Caco-2 (cell line): ENCODE results near the gene MAX. TPM values are rescaled to one million over a fixed set of nuclear protein-coding genes. Genes with fewer than 3 reads are reported as not detected.

Experiments
- BruUV-seq: library from RNA; stranded (reverse); fragments of 400-500 nt; replicated peaks from 2 replicates; lab custom pipeline; 2021; lab: Mats Ljungman, UMichigan
- CTCF ChIA-PET: fragments of 300-600 bp; sonication (Branson Sonifier 250); formaldehyde crosslinking; loops from one replicate; lab custom pipeline; 2022; ENCODE audit warnings: antibody characterized with exemption; lab: Charles Lee
- POLR2A ChIA-PET: fragments of 300-600 bp; sonication (Branson Sonifier 250); formaldehyde crosslinking; loops from one replicate; lab custom pipeline; 2022; ENCODE audit warnings: antibody characterized with exemption; lab: Charles Lee
- DNase-seq, 2 experiments: peaks; one replicate each; pipeline versions ENCODE4 v3.0.0 to v3.0.0-alpha.2; 2020 to 2022
- H3K27me3 ChIP-seq: replicated peaks from 2 replicates; pipeline ENCODE4 v1.6.0; 2011; ENCODE audit warnings: low read length; ENCODE audit not compliant: control insufficient read depth, insufficient read depth
- H3K36me3 ChIP-seq: 2 replicates; pipeline ENCODE4 v1.5.1; 2011; ENCODE audit warnings: low read length; ENCODE audit not compliant: control insufficient read depth, insufficient read depth
- H3K4me1 ChIP-seq: fragments of 250-450 bp; sonication (Bioruptor Pico); 2 replicates; pipeline ENCODE4 v1.5.1; 2020; ENCODE audit warnings: mild to moderate bottlenecking
- H3K4me3 ChIP-seq: 2 replicates; pipeline ENCODE4 v1.5.1; 2011; ENCODE audit warnings: low read depth, mild to moderate bottlenecking, control low read depth, low read length
- H3K9me3 ChIP-seq: fragments of 250-450 bp; sonication (Bioruptor Pico); 2 replicates; pipeline ENCODE4 v1.5.1; 2020; ENCODE audit warnings: mild to moderate bottlenecking, moderate library complexity
- H3K27ac Mint-ChIP-seq: one replicate; pipeline ENCODE4 v1.8.0; 2022; ENCODE audit warnings: mixed read lengths; ENCODE audit not compliant: unreplicated experiment
- H3K27me3 Mint-ChIP-seq: one replicate; pipeline ENCODE4 v1.8.0; 2022; ENCODE audit warnings: mixed read lengths; ENCODE audit not compliant: insufficient read depth, unreplicated experiment
- H3K36me3 Mint-ChIP-seq: one replicate; pipeline ENCODE4 v1.8.0; 2022; ENCODE audit warnings: mild to moderate bottlenecking, mixed read lengths; ENCODE audit not compliant: insufficient read depth, unreplicated experiment
- H3K4me1 Mint-ChIP-seq: one replicate; pipeline ENCODE4 v1.8.0; 2022; ENCODE audit warnings: low read depth, mixed read lengths; ENCODE audit not compliant: unreplicated experiment
- H3K4me3 Mint-ChIP-seq: one replicate; pipeline ENCODE4 v1.8.0; 2022; ENCODE audit warnings: mild to moderate bottlenecking, moderate library complexity, mixed read lengths; ENCODE audit not compliant: unreplicated experiment
- H3K9me3 Mint-ChIP-seq: one replicate; pipeline ENCODE4 v1.8.0; 2022; ENCODE audit warnings: mixed read lengths; ENCODE audit not compliant: unreplicated experiment
- CTCF ChIP-seq, 2 experiments: fragments of 200-600 bp in 1 of 2; IDR thresholded peaks; 1 replicate in 1 of 2; 2 replicates in 1 of 2; pipeline versions ENCODE4 v1.5.1 to v1.8.0; 2011 to 2022; ENCODE audit warnings: antibody characterized with exemption in 1 of 2, control low read depth in 1 of 2, inconsistent platforms in 1 of 2, low read depth in 1 of 2, low read length in 1 of 2, mild to moderate bottlenecking in 1 of 2, moderate library complexity in 1 of 2; ENCODE audit not compliant: insufficient read depth in 1 of 2, severe bottlenecking in 1 of 2, unreplicated experiment in 1 of 2
- intact Hi-C: fragments of 100-400 bp; cut with micrococcal nuclease; formaldehyde crosslinking; loops from one replicate; pipeline ENCODE4 v1.10.0; 2022; ENCODE audit not compliant: unreplicated experiment
- total RNA-seq: library from RNA; stranded (reverse); gene quantifications from 2 replicates; pipeline ENCODE4 v1.2.3, GENCODE V29; 2022

Gene MAX
- total RNA-seq, 1 experiment from 2014 or later: 53.5 TPM

GRCh38 chr14:65042296-65042695 lies 60.0 kb downstream of the MAX start:
- no TSS peak for BruUV-seq
- H3K36me3 Mint-ChIP-seq: peaks cover 10% of the 10 kb centered on the region
- no peaks in the 10 kb centered on the region for H3K9me3 Mint-ChIP-seq
- no peaks in the 10 kb centered on the region for H3K4me1 ChIP-seq
- H3K9me3 ChIP-seq: no peaks in the 10 kb centered on the region
- no peak overlapping the region for H3K4me3 ChIP-seq
- H3K4me1 Mint-ChIP-seq: peaks cover 8% of the 10 kb centered on the region
- no peak overlapping the region for H3K4me3 Mint-ChIP-seq
- H3K36me3 ChIP-seq: no peaks in the 10 kb centered on the region; the same call in 1 of the 2 replicates
- ChIA-PET CTCF (no interaction called here), POLR2A (no interaction called here)
- H3K27me3 ChIP-seq: no peaks in the 10 kb centered on the region
- intact Hi-C loops: no loop called here
- H3K27ac Mint-ChIP-seq: no peak overlapping the region
- TF ChIP-seq CTCF (IDR thresholded peaks at IDR 0.05; ENCODE audit: insufficient read depth in 1 of 2, low read depth in 1 of 2, low read length in 1 of 2, severe bottlenecking in 1 of 2, unreplicated experiment in 1 of 2): no peak
- H3K27me3 Mint-ChIP-seq: no peaks in the 10 kb centered on the region
- DNase-seq: no peak

- no peaks in the 10 kb centered on the region for H3K27me3 Mint-ChIP-seq
- H3K9me3 Mint-ChIP-seq: no peaks in the 10 kb centered on the region
- ChIA-PET CTCF (interaction anchor here (1.5 kb wide), 1 partner anchor 22 kb away, joined by 6 read pairs; no protein-coding TSS in a partner anchor), POLR2A (no interaction called here)
- no peak overlapping the region for H3K4me3 Mint-ChIP-seq
- no TSS peak for BruUV-seq
- Histone ChIP-seq H3K27me3 (no peaks in the 10 kb centered on the region), H3K36me3 (no peaks in the 10 kb centered on the region; the same call in 1 of the 2 replicates), H3K9me3 (no peaks in the 10 kb centered on the region), H3K4me1 (no peaks in the 10 kb centered on the region), H3K4me3 (no peak overlapping the region)
- intact Hi-C loops: no loop called here
- H3K4me1 Mint-ChIP-seq: peaks cover 8% of the 10 kb centered on the region
- H3K27ac Mint-ChIP-seq: no peak overlapping the region
- peaks cover 10% of the 10 kb centered on the region for H3K36me3 Mint-ChIP-seq
- TF ChIP-seq CTCF (IDR thresholded peaks at IDR 0.05; ENCODE audit: insufficient read depth in 1 of 2, low read depth in 1 of 2, low read length in 1 of 2, severe bottlenecking in 1 of 2, unreplicated experiment in 1 of 2): no peak
- no peak for DNase-seq
Observed at GRCh38 chr14:65041434-65041915, 60.8 kb downstream of the MAX start.

- Histone ChIP-seq H3K4me3 (no peak overlapping the region), H3K27me3 (no peaks in the 10 kb centered on the region), H3K4me1 (no peaks in the 10 kb centered on the region), H3K9me3 (no peaks in the 10 kb centered on the region), H3K36me3 (no peaks in the 10 kb centered on the region; the same call in 1 of the 2 replicates)
- no TSS peak for BruUV-seq
- Mint-ChIP-seq H3K27ac (no peak overlapping the region), H3K27me3 (no peaks in the 10 kb centered on the region), H3K4me1 (peaks cover 8% of the 10 kb centered on the region), H3K9me3 (no peaks in the 10 kb centered on the region), H3K4me3 (no peak overlapping the region), H3K36me3 (peaks cover 10% of the 10 kb centered on the region)
- no peak for TF ChIP-seq CTCF (IDR thresholded peaks at IDR 0.05; ENCODE audit: insufficient read depth in 1 of 2, low read depth in 1 of 2, low read length in 1 of 2, severe bottlenecking in 1 of 2, unreplicated experiment in 1 of 2)
- no peak for DNase-seq
- ChIA-PET CTCF (interaction anchor here (1.5 kb wide), 1 partner anchor 21 kb away, joined by 6 read pairs; no protein-coding TSS in a partner anchor), POLR2A (no interaction called here)
- intact Hi-C loops: no loop called here
Observed at GRCh38 chr14:65040666-65041433, 61.5 kb downstream of the MAX start.
